Measurements from ENCODE around the gene ACADSB. TPM values are rescaled to one million over a fixed set of nuclear protein-coding genes. Genes with fewer than 3 reads are reported as not detected.

ACADSB gene
- total RNA-seq, 4 donors from 2014 or later, result 8.8 to 20.5 (median 18.1) TPM

DNA sequence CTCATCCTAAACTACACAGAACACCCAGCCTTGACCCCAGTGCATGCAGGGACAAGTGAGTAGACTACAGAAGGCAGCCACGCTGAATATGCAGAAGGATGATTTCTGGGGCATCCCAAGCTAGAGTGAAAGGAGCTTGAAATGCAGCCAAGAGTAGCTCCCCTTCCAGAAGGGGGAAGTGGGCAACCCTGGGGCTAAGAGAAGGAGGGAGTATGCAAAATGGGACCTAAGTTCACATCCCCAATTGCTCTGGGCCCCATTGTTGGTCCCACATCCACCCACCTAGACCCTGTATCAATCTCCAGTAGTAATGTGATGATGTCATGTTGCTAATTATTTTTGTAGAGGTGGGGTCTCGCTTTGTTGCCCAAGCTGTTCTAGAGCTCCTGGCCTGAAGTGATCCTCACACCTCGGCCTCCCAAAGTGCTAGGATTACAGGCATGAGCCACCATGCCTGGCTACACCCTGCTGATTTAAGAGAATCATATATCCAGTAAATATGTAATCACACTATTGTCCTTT lies 34.2 kb upstream of the ACADSB start:
- WGBS, 2 donors, result 51 to 72% methylated on average over 3 of the region's 3 CpGs
- H3K4me3 ChIP-seq (ENCODE audit: low read depth, poor library complexity, severe bottlenecking), result no peak overlapping the region
- intact Hi-C loops (cut with DNase I; ENCODE audit: low total_unique reads), result no loop called here
- DNase-seq (ENCODE audit: low spot score in 2 of 2), result no peak
- TF ChIP-seq POLR2A (IDR thresholded peaks at IDR 0.05), result no peak
- TF ChIP-seq, protein P1, sequence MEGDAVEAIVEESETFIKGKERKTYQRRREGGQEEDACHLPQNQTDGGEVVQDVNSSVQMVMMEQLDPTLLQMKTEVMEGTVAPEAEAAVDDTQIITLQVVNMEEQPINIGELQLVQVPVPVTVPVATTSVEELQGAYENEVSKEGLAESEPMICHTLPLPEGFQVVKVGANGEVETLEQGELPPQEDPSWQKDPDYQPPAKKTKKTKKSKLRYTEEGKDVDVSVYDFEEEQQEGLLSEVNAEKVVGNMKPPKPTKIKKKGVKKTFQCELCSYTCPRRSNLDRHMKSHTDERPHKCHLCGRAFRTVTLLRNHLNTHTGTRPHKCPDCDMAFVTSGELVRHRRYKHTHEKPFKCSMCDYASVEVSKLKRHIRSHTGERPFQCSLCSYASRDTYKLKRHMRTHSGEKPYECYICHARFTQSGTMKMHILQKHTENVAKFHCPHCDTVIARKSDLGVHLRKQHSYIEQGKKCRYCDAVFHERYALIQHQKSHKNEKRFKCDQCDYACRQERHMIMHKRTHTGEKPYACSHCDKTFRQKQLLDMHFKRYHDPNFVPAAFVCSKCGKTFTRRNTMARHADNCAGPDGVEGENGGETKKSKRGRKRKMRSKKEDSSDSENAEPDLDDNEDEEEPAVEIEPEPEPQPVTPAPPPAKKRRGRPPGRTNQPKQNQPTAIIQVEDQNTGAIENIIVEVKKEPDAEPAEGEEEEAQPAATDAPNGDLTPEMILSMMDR (IDR thresholded peaks at IDR 0.05), result no peak

DNA sequence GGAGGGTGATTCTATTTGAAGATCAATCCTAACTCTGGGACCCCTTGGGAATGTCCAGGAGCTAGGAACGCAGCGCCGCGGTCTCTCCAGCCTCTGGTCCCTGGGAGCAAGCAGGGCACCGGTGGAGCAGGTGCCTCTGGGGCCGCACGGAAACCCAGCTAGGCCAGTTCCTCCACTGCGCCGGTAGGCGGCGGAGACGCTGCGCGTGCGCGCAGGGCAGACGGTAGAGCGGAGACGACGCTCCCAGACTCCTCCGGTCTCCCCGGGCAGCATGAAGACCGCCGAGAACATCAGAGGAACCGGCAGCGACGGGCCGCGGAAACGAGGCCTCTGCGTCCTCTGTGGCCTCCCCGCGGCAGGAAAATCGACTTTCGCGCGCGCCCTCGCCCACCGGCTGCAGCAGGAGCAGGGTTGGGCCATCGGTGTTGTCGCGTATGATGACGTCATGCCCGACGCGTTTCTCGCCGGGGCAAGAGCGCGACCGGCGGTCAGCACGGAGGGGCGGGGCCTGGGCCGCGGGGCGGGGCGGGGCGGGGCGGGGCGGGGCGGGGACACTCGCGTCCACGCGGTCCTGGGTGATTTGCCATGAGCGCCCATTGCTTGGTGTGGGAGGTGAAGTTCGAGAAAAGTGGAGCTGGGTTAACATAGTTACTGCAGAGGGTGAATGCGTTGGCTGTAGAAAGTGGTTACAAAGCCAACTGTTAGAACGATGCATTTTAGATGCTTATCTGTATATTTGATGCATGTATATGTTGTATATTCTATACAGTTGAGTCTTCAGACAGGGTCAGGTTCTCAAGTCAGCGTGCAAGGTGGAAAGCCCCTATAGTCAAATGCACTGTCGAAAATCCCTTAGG lies 28.4 kb upstream of the ACADSB start, which contains the start of gene PSTK:
TSS of gene PSTK (plus strand) at position 193 of the 857 bp plus-strand sequence. CDS start at position 272, 79 bp downstream.
- peak; percentile 83 to 97 for DNase-seq (ENCODE audit: low spot score in 2 of 2)
- peak within 1 kb of the TSS; percentile 39 for H3K4me3 ChIP-seq (ENCODE audit: low read depth, poor library complexity, severe bottlenecking)
- TF ChIP-seq POLR2A (IDR thresholded peaks at IDR 0.05), result no peak
- TF ChIP-seq, protein P1 (IDR thresholded peaks at IDR 0.05), result peak in 1 of 3 donors; percentile 98
- 1 to 2% methylated on average over 32 to 55 of the region's 73 CpGs for WGBS, 2 donors
- intact Hi-C loops (cut with DNase I; ENCODE audit: low total_unique reads), result no loop called here

DNA sequence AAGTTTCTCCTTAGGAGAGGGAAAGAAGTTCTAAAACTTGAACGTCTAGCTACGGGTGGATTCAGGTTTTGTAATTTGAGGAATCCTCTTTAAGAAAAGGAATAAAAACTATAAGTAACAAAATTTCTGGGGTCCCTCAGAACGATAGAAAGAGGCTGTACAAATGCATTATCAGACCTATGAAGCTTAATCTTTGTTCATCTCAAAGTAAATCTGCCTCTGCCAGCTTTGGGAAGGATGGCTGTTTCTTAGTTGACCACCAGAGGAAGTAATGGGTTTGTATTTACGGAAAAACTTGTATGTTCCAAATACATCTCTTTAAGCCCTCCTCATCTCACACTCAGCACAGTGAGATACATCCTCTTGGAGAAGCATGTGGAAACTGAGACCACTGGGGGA lies 27.7 kb upstream of the ACADSB start:
- intact Hi-C loops (cut with DNase I; ENCODE audit: low total_unique reads), result no loop called here
- TF ChIP-seq POLR2A (IDR thresholded peaks at IDR 0.05), result no peak
- TF ChIP-seq, protein P1 (IDR thresholded peaks at IDR 0.05), result no peak
- DNase-seq (ENCODE audit: low spot score in 2 of 2), result no peak
- no peak overlapping the region for H3K4me3 ChIP-seq (ENCODE audit: low read depth, poor library complexity, severe bottlenecking)
- WGBS, 2 donors, result 17 to 26% methylated on average over 4 of the region's 4 CpGs

DNA sequence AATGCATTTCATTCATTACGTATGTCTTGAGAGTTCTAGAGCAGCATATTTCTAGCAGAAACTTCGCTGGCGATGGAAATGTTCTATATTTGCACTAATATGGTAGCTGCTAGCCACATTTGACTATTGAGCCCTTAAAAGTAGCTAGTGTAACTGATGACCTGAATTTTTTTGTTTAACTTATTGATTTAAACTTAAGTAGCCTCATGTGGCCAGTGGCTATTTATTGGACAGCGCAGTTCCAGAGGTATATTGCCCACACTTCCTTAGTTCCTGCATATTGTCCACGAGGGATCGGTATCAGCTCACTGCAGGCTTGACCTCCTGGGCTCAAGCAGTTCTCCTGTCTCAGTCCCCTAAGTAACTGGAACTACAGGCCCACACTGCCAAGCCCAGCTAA lies 24.9 kb upstream of the ACADSB start:
- WGBS, 2 donors, result 97% methylated on average over 6 of the region's 6 CpGs
- TF ChIP-seq, protein P1 (IDR thresholded peaks at IDR 0.05), result no peak
- TF ChIP-seq POLR2A (IDR thresholded peaks at IDR 0.05), result no peak
- intact Hi-C loops (cut with DNase I; ENCODE audit: low total_unique reads), result no loop called here
- DNase-seq (ENCODE audit: low spot score in 2 of 2), result no peak
- H3K4me3 ChIP-seq (ENCODE audit: low read depth, poor library complexity, severe bottlenecking), result no peak overlapping the region

DNA sequence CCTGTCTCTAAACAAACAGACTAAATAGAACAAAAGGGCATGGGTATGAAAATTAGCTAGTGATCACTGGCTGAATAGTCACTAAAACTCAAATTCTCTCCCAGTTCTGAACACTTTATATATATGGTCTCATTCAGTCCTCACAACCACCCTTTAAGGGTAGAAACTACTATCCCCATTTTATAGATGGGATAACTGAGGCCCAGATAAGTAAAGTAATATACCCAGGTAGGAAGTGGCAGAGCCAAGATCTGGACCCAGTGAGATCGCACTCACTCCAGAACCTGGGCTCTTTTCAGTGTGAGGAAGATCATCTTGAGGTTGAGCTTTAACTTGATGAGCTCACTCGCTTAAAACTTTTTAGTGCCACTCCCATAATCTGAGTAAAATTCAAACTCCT lies 24.1 kb upstream of the ACADSB start:
- intact Hi-C loops (cut with DNase I; ENCODE audit: low total_unique reads), result no loop called here
- 94 to 100% methylated on average over 2 of the region's 2 CpGs for WGBS, 2 donors
- no peak overlapping the region for H3K4me3 ChIP-seq (ENCODE audit: low read depth, poor library complexity, severe bottlenecking)
- TF ChIP-seq, protein P1 (IDR thresholded peaks at IDR 0.05), result no peak
- no peak for TF ChIP-seq POLR2A (IDR thresholded peaks at IDR 0.05)
- no peak for DNase-seq (ENCODE audit: low spot score in 2 of 2)
